CD4-positive, alpha-beta T cell (primary cell): ENCODE results near the gene COX4I1. TPM values are rescaled to one million over a fixed set of nuclear protein-coding genes. Genes with fewer than 3 reads are reported as not detected.
A peak's percentile ranks its signal among the peaks of the same experiment; 100 is the strongest.

Experiments
- ATAC-seq: fragments of 200-7000 bp; cut with Tn5 transposase; one replicate; pipeline ENCODE4 v1.10.0; 2022; ENCODE audit warnings: mild to moderate bottlenecking; ENCODE audit not compliant: poor library complexity
- CTCF ChIA-PET: fragments of 350-600 bp; sonication (Branson Sonifier 250); formaldehyde crosslinking; loops from one replicate; lab custom pipeline; 2021; ENCODE audit warnings: antibody characterized with exemption, inconsistent platforms; lab: Charles Lee
- POLR2A ChIA-PET: fragments of 350-600 bp; sonication (Branson Sonifier 250); formaldehyde crosslinking; loops from one replicate; lab custom pipeline; 2021; ENCODE audit warnings: antibody characterized with exemption, inconsistent platforms; lab: Charles Lee
- DNase-seq, 14 experiments: peaks; one replicate each; pipeline ENCODE4 v3.0.0-alpha.2; 2013 to 2020; ENCODE audit warnings: mixed read lengths in 2 of 14
- H3K27ac ChIP-seq, 2 donors: one replicate each; pipeline versions ENCODE4 v1.5.1 to v1.7.0; 2013; ENCODE audit warnings: low read length in 2 of 2, low read depth in 1 of 2, mild to moderate bottlenecking in 1 of 2
- H3K27me3 ChIP-seq, 2 experiments: 1 replicate in 1 of 2; 2 replicates in 1 of 2; pipeline versions ENCODE4 v1.6.1 to v1.7.0; 2013; ENCODE audit warnings: low read length in 2 of 2, control low read depth in 1 of 2, mild to moderate bottlenecking in 1 of 2, moderate library complexity in 1 of 2; ENCODE audit not compliant: insufficient read depth in 2 of 2, control insufficient read depth in 1 of 2
- H3K36me3 ChIP-seq: one replicate; pipeline ENCODE4 v1.6.1; 2013; ENCODE audit warnings: low read length, control low read depth; ENCODE audit not compliant: insufficient read depth
- H3K4me1 ChIP-seq: one replicate; pipeline ENCODE4 v1.6.1; 2013; ENCODE audit warnings: low read length, control low read depth; ENCODE audit not compliant: insufficient read depth
- H3K4me3 ChIP-seq: one replicate; pipeline ENCODE4 v1.5.1; 2013; ENCODE audit warnings: mild to moderate bottlenecking, low read length, moderate library complexity
- H3K9me3 ChIP-seq, 2 experiments: 1 replicate in 1 of 2; 2 replicates in 1 of 2; pipeline versions ENCODE4 v1.6.1 to v1.7.0; 2013; ENCODE audit warnings: low read length in 2 of 2, mild to moderate bottlenecking in 2 of 2, control low read depth in 1 of 2, moderate library complexity in 1 of 2; ENCODE audit not compliant: control insufficient read depth in 1 of 2, insufficient read depth in 1 of 2
- H3K27ac Mint-ChIP-seq: one replicate; pipeline ENCODE4 v1.8.0; 2020; ENCODE audit warnings: mixed read lengths
- H3K27me3 Mint-ChIP-seq: one replicate; pipeline ENCODE4 v1.8.0; 2021; ENCODE audit warnings: mixed read lengths
- H3K36me3 Mint-ChIP-seq: one replicate; pipeline ENCODE4 v1.8.0; 2021; ENCODE audit warnings: low read depth, mixed read lengths
- H3K4me1 Mint-ChIP-seq: one replicate; pipeline ENCODE4 v1.8.0; 2021; ENCODE audit warnings: low read depth, mixed read lengths
- H3K4me3 Mint-ChIP-seq: one replicate; pipeline ENCODE4 v1.8.0; 2020; ENCODE audit warnings: mild to moderate bottlenecking, mixed read lengths
- H3K9me3 Mint-ChIP-seq: one replicate; pipeline ENCODE4 v1.8.0; 2020; ENCODE audit warnings: mixed read lengths
- CTCF ChIP-seq: fragments of 200-600 bp; IDR thresholded peaks from one replicate; pipeline ENCODE4 v1.8.0; 2022; ENCODE audit warnings: antibody characterized with exemption, mild to moderate bottlenecking
- intact Hi-C, 2 experiments: fragments of 100-400 bp; cut with DNase I in 1 of 2; cut with micrococcal nuclease in 1 of 2; formaldehyde crosslinking; loops; one replicate each; pipeline versions ENCODE4 v1.15.1 to v1.9.0; 2023 to 2025; cut with DNase I, micrococcal nuclease
- total RNA-seq, 174 experiments: library from RNA in 2 of 174; stranded (reverse) in 2 of 174; gene quantifications; one replicate each; pipeline ENCODE4 v1.2.3 and lab custom pipeline; 2021 to 2026

The COX4I1 gene
- total RNA-seq, 2 experiments from 2014 or later: 749 to 750 TPM

DNA sequence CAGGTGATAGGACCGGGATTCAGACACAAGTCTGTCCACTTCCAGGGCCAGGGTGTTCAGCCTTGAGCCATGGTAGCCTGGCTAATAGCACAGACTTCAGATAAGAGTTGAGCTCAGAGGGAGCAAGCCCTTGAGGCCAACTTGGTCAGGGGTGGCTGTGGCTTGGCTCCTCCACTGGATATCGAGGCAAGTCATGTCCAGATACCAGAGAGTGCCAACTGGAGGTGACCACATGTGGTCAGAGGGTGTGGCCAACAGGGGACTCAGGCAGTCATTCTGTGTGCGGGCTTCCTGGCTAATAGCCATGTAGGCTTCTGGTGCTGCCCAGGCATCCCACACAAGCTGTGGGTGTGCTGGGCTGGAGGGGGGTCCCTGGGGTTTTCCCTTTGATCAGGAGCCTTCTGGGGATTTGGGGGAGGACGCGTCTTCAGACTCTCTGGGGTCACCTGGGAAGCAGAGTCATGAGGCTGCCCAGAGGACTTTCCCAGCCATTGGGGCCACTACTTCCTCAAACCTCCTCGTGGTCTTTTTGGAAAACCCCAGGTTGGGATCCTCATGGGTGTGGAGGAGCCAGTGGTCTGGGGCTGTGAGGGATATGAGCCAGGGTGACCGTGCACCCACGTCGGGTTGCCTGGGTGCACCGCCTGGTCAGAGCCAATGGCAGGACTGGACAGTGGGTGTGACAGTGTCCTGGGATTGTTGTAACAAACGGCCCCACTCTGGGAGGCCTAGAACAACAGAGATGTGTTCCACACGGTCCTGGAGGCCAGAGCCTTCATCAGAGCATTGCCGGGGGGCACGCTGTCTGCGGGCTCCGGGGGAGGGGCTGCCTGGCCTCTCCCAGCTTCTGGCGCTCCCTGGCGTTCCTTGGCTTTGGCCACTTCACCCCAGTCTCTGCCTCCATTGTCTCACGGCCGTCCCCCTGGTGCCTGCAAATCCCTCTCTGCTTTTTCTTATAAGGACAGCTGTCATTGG lies 25.0 kb downstream of the COX4I1 start:
- ATAC-seq (no peak), DNase-seq (peak in 2 of 14 experiments; percentile 60 to 73)
- H3K36me3 ChIP-seq: no peaks in the 10 kb centered on the region
- no peak for TF ChIP-seq CTCF
- peaks cover 13% of the 10 kb centered on the region for H3K4me1 Mint-ChIP-seq
- no peak overlapping the region for H3K27ac ChIP-seq
- peaks cover 0 to 7% of the 10 kb centered on the region in 2 experiments for H3K9me3 ChIP-seq
- no peak overlapping the region for H3K27ac Mint-ChIP-seq
- no peak overlapping the region for H3K4me3 ChIP-seq
- H3K36me3 Mint-ChIP-seq: no peaks in the 10 kb centered on the region
- peaks cover 13% of the 10 kb centered on the region for H3K4me1 ChIP-seq
- H3K4me3 Mint-ChIP-seq: no peak overlapping the region
- POLR2A ChIA-PET: no interaction called here
- intact Hi-C loops: loop anchor here (5.0 to 10.0 kb wide), 3 partner anchors 70 to 690 kb away; partner anchors contain the start of genes IRF8 (in 2 of the 2) and FOXF1 (in 1 of the 2)
- H3K27me3 Mint-ChIP-seq: peaks cover 14% of the 10 kb centered on the region
- CTCF ChIA-PET: no interaction called here
- H3K9me3 Mint-ChIP-seq: no peaks in the 10 kb centered on the region
- H3K27me3 ChIP-seq: peaks cover 0 to 3% of the 10 kb centered on the region in 2 experiments

DNA sequence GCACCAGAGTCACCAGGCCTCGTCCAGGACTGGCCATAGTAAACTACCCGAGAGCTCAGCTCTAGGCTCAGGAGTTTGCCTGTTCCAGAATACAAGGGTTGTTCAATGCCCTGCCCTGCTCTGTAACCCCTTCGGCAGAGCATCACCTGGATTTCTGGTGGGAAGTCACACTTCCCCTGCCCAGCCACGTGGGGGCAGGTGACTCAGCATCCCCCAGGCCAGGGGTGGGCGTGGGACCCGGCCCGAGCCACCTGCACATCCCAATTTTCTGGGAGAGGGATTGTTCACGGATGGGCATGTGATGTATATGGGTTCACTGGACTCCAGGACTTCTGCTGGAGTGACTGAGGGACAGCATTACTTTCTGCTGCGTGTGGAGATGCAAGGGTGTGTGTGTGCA lies 25.8 kb downstream of the COX4I1 start:
- H3K4me3 Mint-ChIP-seq: no peak overlapping the region
- Histone ChIP-seq H3K9me3 (peaks cover 0 to 15% of the 10 kb centered on the region in 2 experiments), H3K27ac (no peak overlapping the region), H3K36me3 (no peaks in the 10 kb centered on the region), H3K27me3 (peaks cover 3 to 12% of the 10 kb centered on the region in 2 experiments), H3K4me1 (peaks cover 21% of the 10 kb centered on the region), H3K4me3 (no peak overlapping the region)
- no peak for ATAC-seq
- H3K27me3 Mint-ChIP-seq: peaks cover 17% of the 10 kb centered on the region
- no peak for DNase-seq
- no peaks in the 10 kb centered on the region for H3K9me3 Mint-ChIP-seq
- H3K4me1 Mint-ChIP-seq: peaks cover 11% of the 10 kb centered on the region
- intact Hi-C loops: loop anchor here (10.0 kb wide), 2 partner anchors 69 to 689 kb away; partner anchors contain the start of genes FOXF1 (in 1 of the 2) and IRF8 (in 1 of the 2)
- no peak for TF ChIP-seq CTCF
- CTCF ChIA-PET: no interaction called here
- POLR2A ChIA-PET: no interaction called here
- H3K27ac Mint-ChIP-seq: no peak overlapping the region
- H3K36me3 Mint-ChIP-seq: no peaks in the 10 kb centered on the region

GRCh38 chr16:85826686-85827247 lies 27.3 kb downstream of the COX4I1 start:
- Mint-ChIP-seq H3K9me3 (no peaks in the 10 kb centered on the region), H3K27me3 (peaks cover 32% of the 10 kb centered on the region), H3K27ac (no peak overlapping the region), H3K4me1 (peaks cover 4% of the 10 kb centered on the region), H3K4me3 (no peak overlapping the region), H3K36me3 (no peaks in the 10 kb centered on the region)
- ATAC-seq (no peak), DNase-seq (no peak)
- Histone ChIP-seq H3K9me3 (peaks cover 0 to 15% of the 10 kb centered on the region in 2 experiments), H3K27me3 (peaks cover 3 to 21% of the 10 kb centered on the region in 2 experiments), H3K4me1 (peaks cover 13% of the 10 kb centered on the region), H3K36me3 (no peaks in the 10 kb centered on the region), H3K4me3 (no peak overlapping the region), H3K27ac (no peak overlapping the region)
- ChIA-PET POLR2A (no interaction called here), CTCF (no interaction called here)
- TF ChIP-seq CTCF: no peak
- intact Hi-C loops: loop anchor here (10.0 kb wide), 2 partner anchors 68 to 688 kb away; partner anchors contain the start of genes FOXF1 (in 1 of the 2) and IRF8 (in 1 of the 2)
